Panc1 (cell line): ENCODE results near the gene C13orf42. TPM values are rescaled to one million over a fixed set of nuclear protein-coding genes. Genes with fewer than 3 reads are reported as not detected.

ENCODE experiments used
- ATAC-seq: fragments of 200-7000 bp; cut with Tn5 transposase; 2 replicates; pipeline ENCODE4 v1.9.1; 2020; ENCODE audit warnings: mild to moderate bottlenecking, moderate library complexity
- BruUV-seq: library from RNA; stranded (reverse); fragments of 400-500 nt; replicated peaks from 2 replicates; lab custom pipeline; 2021; lab: Mats Ljungman, UMichigan
- CTCF ChIA-PET: fragments of 300-600 bp; sonication (Branson Sonifier 250); formaldehyde crosslinking; loops from one replicate; lab custom pipeline; 2022; ENCODE audit warnings: antibody characterized with exemption; lab: Charles Lee
- POLR2A ChIA-PET: fragments of 300-600 bp; sonication (Branson Sonifier 250); formaldehyde crosslinking; loops from one replicate; lab custom pipeline; 2022; ENCODE audit warnings: antibody characterized with exemption; lab: Charles Lee
- DNase-seq: peaks from one replicate; pipeline ENCODE4 v3.0.0-alpha.2; 2010; ENCODE audit warnings: low read depth, low spot score
- H3K27ac ChIP-seq: 2 replicates; pipeline ENCODE4 v1.5.1; 2011; ENCODE audit warnings: mild to moderate bottlenecking, low read length, inconsistent platforms
- H3K27me3 ChIP-seq: fragments of 200-500 bp; sonication (Bioruptor generic); 2 replicates; pipeline ENCODE4 v1.6.0; 2014; ENCODE audit warnings: low read length, inconsistent platforms; ENCODE audit not compliant: control insufficient read depth, insufficient read depth
- H3K36me3 ChIP-seq: fragments of 200-500 bp; sonication (Bioruptor generic); 2 replicates; pipeline ENCODE4 v1.5.1; 2014; ENCODE audit warnings: inconsistent platforms, mild to moderate bottlenecking, low read length, moderate library complexity; ENCODE audit not compliant: control insufficient read depth, insufficient read depth
- H3K4me1 ChIP-seq: 2 replicates; pipeline ENCODE4 v1.5.1; 2011; ENCODE audit warnings: inconsistent platforms, mild to moderate bottlenecking, low read length, moderate library complexity; ENCODE audit not compliant: control insufficient read depth, insufficient read depth
- H3K4me3 ChIP-seq, 2 experiments: 2 replicates each; pipeline ENCODE4 v1.5.1; 2011 to 2012; ENCODE audit warnings: low read depth in 2 of 2, low read length in 2 of 2, mild to moderate bottlenecking in 2 of 2, inconsistent platforms in 1 of 2, moderate library complexity in 1 of 2
- H3K9me3 ChIP-seq: fragments of 200-500 bp; sonication (Bioruptor generic); 2 replicates; pipeline ENCODE4 v1.5.1; 2014; ENCODE audit warnings: low read depth, mild to moderate bottlenecking, inconsistent platforms, low read length, moderate library complexity; ENCODE audit not compliant: control insufficient read depth, insufficient read depth
- POLR2AphosphoS5 ChIP-seq: IDR thresholded peaks from 2 replicates; pipeline ENCODE4 v1.6.1; 2012; ENCODE audit warnings: mild to moderate bottlenecking, low read depth, low read length, moderate library complexity
- SIN3A ChIP-seq: IDR thresholded peaks from 2 replicates; pipeline ENCODE4 v1.6.1; 2012; ENCODE audit warnings: low read depth, mild to moderate bottlenecking, low read length, moderate library complexity, borderline replicate concordance; ENCODE audit not compliant: insufficient read depth
- TCF7L2 ChIP-seq: IDR thresholded peaks from 2 replicates; pipeline ENCODE4 v1.6.1; 2011; ENCODE audit warnings: mild to moderate bottlenecking, low read depth, low read length, inconsistent platforms
- in situ Hi-C: cut with HindIII; loops from 2 replicates; pipeline ENCODE4 v1.10.0; 2016; ENCODE audit warnings: low sequenced_read_pairs, low pct_unique_long_range_greater_than_20kb
- intact Hi-C: fragments of 100-400 bp; cut with micrococcal nuclease; formaldehyde crosslinking; loops from one replicate; pipeline ENCODE4 v1.10.0; 2022; ENCODE audit not compliant: unreplicated experiment
- total RNA-seq: library from RNA; stranded (reverse); gene quantifications from one replicate; pipeline ENCODE4 v1.2.1, GENCODE V29; 2021; ENCODE audit not compliant: unreplicated experiment
- TF ChIP-seq, protein P1 (sequence below): fragments of 450-650 bp; IDR thresholded peaks from 2 replicates; pipeline ENCODE4 v1.5.1; 2017; ENCODE audit warnings: mild to moderate bottlenecking
- TF ChIP-seq, protein P2 (sequence below), 2 experiments: IDR thresholded peaks; 2 replicates each; pipeline ENCODE4 v1.6.1; 2011 to 2012; ENCODE audit warnings: low read depth in 2 of 2, control low read depth in 1 of 2, low read length in 1 of 2, mild to moderate bottlenecking in 1 of 2, moderate library complexity in 1 of 2; ENCODE audit not compliant: insufficient read depth in 1 of 2

C13orf42 gene
- total RNA-seq, 1 experiment from 2014 or later: not detected

DNA sequence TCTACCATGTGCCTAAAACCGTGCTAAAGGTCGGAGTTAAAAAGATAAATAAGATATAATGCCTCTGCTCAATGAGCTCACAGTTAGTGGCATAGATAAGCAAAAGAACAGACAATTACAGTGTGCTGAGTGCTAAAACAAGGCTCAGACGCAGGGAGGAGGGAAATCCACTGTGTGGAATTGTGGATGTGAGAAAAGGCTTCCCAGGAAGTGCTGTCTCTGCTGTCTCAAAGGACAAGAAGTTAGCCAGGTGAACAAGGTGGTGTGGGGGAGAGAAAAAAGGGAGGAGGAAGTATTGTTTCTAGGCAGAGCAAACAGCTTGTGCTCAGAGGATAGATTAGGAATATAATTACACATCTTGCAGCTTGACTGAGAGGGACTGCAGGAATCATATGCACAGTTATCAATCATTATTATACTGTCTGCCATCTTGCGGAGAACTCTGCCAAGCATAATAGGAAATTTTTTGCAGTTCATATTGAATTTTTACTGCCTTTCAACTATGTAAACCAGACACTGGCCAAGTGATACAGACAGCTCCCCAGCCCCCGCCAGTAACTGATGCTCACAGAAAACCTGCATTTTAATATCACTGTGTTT is 9.3 kb downstream of the C13orf42 start:
- no TSS peak for BruUV-seq
- no peak overlapping the region for H3K27ac ChIP-seq
- in situ Hi-C loops (no loop called here), intact Hi-C loops (no loop called here)
- H3K4me3 ChIP-seq: no peak overlapping the region
- CTCF ChIA-PET: no interaction called here
- DNase-seq: no peak
- no peaks in the 10 kb centered on the region for H3K9me3 ChIP-seq
- POLR2A ChIA-PET: no interaction called here
- TF ChIP-seq POLR2AphosphoS5 (no peak), TCF7L2 (no peak), SIN3A (no peak)
- TF ChIP-seq, protein P1, sequence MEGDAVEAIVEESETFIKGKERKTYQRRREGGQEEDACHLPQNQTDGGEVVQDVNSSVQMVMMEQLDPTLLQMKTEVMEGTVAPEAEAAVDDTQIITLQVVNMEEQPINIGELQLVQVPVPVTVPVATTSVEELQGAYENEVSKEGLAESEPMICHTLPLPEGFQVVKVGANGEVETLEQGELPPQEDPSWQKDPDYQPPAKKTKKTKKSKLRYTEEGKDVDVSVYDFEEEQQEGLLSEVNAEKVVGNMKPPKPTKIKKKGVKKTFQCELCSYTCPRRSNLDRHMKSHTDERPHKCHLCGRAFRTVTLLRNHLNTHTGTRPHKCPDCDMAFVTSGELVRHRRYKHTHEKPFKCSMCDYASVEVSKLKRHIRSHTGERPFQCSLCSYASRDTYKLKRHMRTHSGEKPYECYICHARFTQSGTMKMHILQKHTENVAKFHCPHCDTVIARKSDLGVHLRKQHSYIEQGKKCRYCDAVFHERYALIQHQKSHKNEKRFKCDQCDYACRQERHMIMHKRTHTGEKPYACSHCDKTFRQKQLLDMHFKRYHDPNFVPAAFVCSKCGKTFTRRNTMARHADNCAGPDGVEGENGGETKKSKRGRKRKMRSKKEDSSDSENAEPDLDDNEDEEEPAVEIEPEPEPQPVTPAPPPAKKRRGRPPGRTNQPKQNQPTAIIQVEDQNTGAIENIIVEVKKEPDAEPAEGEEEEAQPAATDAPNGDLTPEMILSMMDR: no peak
- TF ChIP-seq, protein P2, sequence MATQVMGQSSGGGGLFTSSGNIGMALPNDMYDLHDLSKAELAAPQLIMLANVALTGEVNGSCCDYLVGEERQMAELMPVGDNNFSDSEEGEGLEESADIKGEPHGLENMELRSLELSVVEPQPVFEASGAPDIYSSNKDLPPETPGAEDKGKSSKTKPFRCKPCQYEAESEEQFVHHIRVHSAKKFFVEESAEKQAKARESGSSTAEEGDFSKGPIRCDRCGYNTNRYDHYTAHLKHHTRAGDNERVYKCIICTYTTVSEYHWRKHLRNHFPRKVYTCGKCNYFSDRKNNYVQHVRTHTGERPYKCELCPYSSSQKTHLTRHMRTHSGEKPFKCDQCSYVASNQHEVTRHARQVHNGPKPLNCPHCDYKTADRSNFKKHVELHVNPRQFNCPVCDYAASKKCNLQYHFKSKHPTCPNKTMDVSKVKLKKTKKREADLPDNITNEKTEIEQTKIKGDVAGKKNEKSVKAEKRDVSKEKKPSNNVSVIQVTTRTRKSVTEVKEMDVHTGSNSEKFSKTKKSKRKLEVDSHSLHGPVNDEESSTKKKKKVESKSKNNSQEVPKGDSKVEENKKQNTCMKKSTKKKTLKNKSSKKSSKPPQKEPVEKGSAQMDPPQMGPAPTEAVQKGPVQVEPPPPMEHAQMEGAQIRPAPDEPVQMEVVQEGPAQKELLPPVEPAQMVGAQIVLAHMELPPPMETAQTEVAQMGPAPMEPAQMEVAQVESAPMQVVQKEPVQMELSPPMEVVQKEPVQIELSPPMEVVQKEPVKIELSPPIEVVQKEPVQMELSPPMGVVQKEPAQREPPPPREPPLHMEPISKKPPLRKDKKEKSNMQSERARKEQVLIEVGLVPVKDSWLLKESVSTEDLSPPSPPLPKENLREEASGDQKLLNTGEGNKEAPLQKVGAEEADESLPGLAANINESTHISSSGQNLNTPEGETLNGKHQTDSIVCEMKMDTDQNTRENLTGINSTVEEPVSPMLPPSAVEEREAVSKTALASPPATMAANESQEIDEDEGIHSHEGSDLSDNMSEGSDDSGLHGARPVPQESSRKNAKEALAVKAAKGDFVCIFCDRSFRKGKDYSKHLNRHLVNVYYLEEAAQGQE (IDR thresholded peaks at IDR 0.05; ENCODE audit: insufficient read depth in 1 of 2, low read depth in 2 of 2, low read length in 1 of 2): no peak
- peaks cover 9% of the 10 kb centered on the region for H3K27me3 ChIP-seq
- ATAC-seq: no peak
- no peaks in the 10 kb centered on the region for H3K36me3 ChIP-seq
- no peaks in the 10 kb centered on the region for H3K4me1 ChIP-seq

DNA sequence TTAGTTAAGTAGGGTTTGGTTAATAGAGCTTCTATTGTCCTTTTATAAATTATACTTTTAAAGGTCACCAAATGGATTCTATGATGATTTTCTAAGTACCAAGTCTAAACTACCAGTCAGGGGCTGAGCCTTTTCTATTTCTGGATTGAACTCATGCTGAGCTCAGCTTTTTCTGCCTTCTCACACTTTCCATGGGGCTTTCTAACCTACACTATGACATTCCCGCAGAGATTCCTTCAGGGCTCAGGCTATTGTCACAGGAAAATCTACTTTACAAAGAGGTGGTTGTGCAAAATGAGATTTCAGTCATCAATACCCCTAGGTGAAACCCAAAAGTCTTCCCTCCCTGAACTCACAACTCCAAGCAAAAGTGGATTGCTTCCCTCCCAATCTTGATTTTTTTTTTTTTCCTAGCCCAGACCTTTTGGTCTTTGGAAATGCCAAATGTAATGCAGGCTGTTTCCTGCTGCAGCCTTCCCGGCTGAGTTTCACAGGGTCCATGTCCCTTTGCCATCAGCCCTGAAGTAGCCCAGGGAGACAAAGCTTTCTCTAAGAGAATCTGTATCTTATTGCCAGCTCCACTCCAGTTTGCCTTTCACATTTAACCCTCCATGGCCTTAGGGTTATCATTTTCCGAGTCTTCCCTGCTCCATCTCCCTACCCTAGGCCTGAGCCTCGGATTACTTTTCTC is 13.6 kb downstream of the C13orf42 start:
- Histone ChIP-seq H3K27ac (no peak overlapping the region), H3K36me3 (no peaks in the 10 kb centered on the region), H3K9me3 (no peaks in the 10 kb centered on the region), H3K4me3 (no peak overlapping the region), H3K27me3 (peaks cover 9% of the 10 kb centered on the region), H3K4me1 (no peaks in the 10 kb centered on the region)
- intact Hi-C loops: no loop called here
- POLR2A ChIA-PET: no interaction called here
- TF ChIP-seq, protein P2 (IDR thresholded peaks at IDR 0.05; ENCODE audit: insufficient read depth in 1 of 2, low read depth in 2 of 2, low read length in 1 of 2): no peak
- TF ChIP-seq, protein P1: no peak
- TF ChIP-seq SIN3A (no peak), TCF7L2 (no peak), POLR2AphosphoS5 (no peak)
- in situ Hi-C loops: no loop called here
- ATAC-seq: no peak
- CTCF ChIA-PET: no interaction called here
- DNase-seq: no peak
- BruUV-seq: no TSS peak
